GM12892 (cell line): ENCODE measurements around the gene CEMIP2.

Source experiments
- POLR2A ChIP-seq: IDR thresholded peaks from 2 replicates; pipeline ENCODE4 v1.6.1; 2011; ENCODE audit warnings: low read depth, low read length, control low read depth
- TAF1 ChIP-seq: IDR thresholded peaks from 2 replicates; pipeline ENCODE4 v1.6.1; 2011; ENCODE audit warnings: low read depth, mild to moderate bottlenecking, control low read depth, low read length, borderline replicate concordance

DNA sequence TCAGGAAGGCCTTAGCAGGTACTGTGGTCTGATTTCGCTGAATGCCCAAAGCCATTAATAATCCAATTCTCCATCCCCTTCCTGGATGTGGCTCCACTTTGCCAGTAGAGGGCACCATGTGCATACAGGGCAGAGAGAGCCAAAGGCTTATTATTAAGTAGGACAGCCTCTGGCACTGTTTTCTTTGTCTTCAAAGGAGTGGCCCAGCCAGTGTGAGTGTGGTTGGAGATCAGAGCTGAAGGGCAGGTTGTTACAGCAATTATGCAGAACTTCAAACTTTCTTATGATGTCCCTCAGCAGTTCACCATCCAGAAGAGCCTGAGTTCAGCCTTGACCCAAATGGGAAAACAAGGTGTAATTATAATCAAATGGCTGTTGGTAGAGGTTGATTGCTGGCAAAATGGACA lies 38.6 kb upstream of the CEMIP2 start:
- TF ChIP-seq POLR2A (no peak), TAF1 (no peak)
